ENCODE data around the gene HOXA11.

DNA sequence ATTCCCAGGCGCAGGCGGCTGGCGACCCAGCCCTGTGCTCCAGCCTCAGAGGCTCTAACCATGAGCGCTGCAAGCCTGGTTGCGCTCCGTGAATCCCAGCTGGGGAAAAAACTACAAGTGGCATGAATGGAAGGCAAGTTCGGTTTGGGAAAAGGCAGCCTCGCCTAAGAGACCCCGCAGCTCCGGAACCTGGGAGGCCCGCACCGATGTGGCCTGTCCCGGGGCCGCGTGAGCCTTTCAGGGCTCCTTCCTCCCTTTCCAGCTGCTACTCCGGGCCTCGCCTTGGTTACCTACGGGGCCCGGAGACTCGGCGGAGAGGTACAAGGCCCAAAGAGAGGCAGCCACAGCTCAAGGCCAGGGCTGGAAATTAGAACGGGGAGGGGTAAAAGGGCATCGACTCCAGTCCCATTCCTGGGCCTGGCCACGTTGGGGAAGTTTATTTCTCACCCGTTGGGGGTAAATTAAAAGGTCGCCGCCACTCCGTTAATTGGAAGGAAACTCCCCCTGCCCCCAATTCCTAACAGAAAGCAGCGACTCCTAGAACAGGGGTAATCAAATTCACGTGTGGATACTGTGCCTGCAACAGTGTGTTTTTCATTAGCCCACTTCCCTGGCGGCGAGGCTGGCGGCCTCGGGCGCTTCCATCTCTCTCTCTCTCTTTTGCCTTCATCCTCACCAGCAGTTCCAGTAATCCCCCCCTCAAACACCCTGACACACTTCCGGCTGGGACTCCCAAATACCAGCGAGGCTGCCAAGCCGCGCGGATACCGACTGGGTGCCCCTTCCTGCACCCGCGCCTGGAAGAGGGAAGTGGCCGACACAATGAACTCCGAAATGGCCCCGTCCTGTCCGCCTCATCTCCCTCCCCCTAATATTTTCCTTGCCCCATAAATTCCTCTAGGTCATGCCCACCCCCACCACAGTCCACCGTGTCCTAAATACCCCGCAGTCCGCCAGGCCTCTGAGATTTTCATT is 18.2 kb downstream of the HOXA11 start:
- TF ChIP-seq POLR2AphosphoS5 (IDR thresholded peaks at IDR 0.05; ENCODE audit: insufficient read depth in 1 of 2, low read depth in 1 of 2) (peak in 1 of 2 donors; percentile 37), POLR2A (IDR thresholded peaks at IDR 0.05) (no peak)
- TF ChIP-seq, protein P1, sequence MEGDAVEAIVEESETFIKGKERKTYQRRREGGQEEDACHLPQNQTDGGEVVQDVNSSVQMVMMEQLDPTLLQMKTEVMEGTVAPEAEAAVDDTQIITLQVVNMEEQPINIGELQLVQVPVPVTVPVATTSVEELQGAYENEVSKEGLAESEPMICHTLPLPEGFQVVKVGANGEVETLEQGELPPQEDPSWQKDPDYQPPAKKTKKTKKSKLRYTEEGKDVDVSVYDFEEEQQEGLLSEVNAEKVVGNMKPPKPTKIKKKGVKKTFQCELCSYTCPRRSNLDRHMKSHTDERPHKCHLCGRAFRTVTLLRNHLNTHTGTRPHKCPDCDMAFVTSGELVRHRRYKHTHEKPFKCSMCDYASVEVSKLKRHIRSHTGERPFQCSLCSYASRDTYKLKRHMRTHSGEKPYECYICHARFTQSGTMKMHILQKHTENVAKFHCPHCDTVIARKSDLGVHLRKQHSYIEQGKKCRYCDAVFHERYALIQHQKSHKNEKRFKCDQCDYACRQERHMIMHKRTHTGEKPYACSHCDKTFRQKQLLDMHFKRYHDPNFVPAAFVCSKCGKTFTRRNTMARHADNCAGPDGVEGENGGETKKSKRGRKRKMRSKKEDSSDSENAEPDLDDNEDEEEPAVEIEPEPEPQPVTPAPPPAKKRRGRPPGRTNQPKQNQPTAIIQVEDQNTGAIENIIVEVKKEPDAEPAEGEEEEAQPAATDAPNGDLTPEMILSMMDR (IDR thresholded peaks at IDR 0.05), result no peak

Measured in vagina (tissue), 2 donors.